Measurements from ENCODE around the gene HES4. TPM values are rescaled to one million over a fixed set of nuclear protein-coding genes. Genes with fewer than 3 reads are reported as not detected.
A peak's percentile ranks its signal among the peaks of the same experiment; 100 is the strongest.
"Not testable (repeated sequence)": the region's sequence is repeated elsewhere in the genome, so short reads cannot be mapped to it uniquely, and the experiment has no call there.

HES4 gene
- polyA plus RNA-seq, 1 experiment: 10.8 TPM

DNA sequence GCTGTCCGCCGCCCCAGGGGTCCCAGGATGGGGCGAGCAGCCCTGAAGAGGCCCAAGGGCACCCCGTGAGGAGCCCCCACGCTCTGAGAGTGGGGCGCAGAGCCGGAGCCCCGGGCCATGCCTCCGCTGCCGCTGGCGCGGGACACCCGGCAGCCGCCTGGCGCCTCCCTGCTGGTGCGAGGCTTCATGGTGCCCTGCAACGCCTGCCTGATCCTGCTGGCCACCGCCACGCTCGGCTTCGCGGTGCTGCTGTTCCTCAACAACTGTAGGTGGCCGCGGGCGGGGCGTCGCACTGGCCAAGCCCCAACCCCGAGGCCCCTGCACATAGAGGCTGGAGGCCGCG is 34.5 kb upstream of the HES4 start:
- no peak for TF ChIP-seq CTCF (IDR thresholded peaks at IDR 0.05; ENCODE audit: insufficient read depth, low read depth, low read length)
- DNase-seq (ENCODE audit: low read depth): no peak
- POLR2A ChIA-PET: no interaction called here
- CTCF ChIA-PET: interaction anchor here (1.4 to 3.5 kb wide), 2 partner anchors 28 to 50 kb away, joined by 5 to 17 read pairs; no protein-coding TSS in a partner anchor
- Histone ChIP-seq H3K36me3 (ENCODE audit: control insufficient read depth, insufficient read depth, low read length) (peaks cover 13% of the 10 kb centered on the region), H3K27me3 (ENCODE audit: control insufficient read depth, insufficient read depth, low read length) (no peaks in the 10 kb centered on the region), H3K4me3 (ENCODE audit: low read depth, low read length) (no peak overlapping the region)

- ChIA-PET POLR2A (no interaction called here), CTCF (interaction anchor here (1.0 to 3.5 kb wide), 5 partner anchors 11 to 49 kb away, joined by 3 to 20 read pairs (median 5); no protein-coding TSS in a partner anchor)
- Histone ChIP-seq H3K36me3 (ENCODE audit: control insufficient read depth, insufficient read depth, low read length) (peaks cover 13% of the 10 kb centered on the region), H3K4me3 (ENCODE audit: low read depth, low read length) (no peak overlapping the region; the same call in 1 of the 2 replicates), H3K27me3 (ENCODE audit: control insufficient read depth, insufficient read depth, low read length) (no peaks in the 10 kb centered on the region)
- DNase-seq (ENCODE audit: low read depth): no peak
- TF ChIP-seq CTCF (IDR thresholded peaks at IDR 0.05; ENCODE audit: insufficient read depth, low read depth, low read length): no peak
These were observed 34.0 kb upstream of the HES4 start for GRCh38 chr1:1033731-1034438.

DNA sequence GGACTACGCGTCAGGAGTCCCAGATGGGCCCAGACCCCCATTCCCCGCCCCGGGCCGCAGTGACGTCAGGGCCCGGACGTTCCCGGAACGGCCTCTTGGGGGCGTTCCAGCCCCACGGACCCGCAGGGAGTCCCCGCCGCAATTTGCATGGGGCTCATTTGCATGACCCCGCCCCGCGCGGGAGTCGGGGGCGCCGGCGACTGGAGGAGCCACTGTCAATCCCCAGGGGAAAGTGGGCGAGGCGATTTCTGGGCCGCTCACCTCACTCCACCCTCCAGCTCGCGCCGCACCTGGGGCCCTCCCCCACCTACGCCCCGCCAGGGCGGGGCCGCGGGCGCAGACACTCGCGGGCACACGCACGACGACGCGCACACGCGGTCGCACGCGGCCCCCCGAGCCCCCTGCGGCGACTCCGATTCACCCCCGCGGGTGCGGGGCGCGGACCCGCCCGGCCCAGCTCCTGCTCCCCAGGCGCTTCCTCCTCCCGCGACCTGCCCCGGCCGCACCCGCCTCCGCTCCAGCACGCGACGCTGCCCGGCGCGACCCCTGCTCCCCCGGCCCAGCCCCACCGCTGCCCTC is 33.2 kb upstream of the HES4 start:
- CTCF ChIA-PET: interaction anchor here (1.0 to 3.5 kb wide), 4 partner anchors 10 to 36 kb away, joined by 3 to 20 read pairs (median 10); no protein-coding TSS in a partner anchor
- peak overlapping the region; percentile 30 for H3K4me3 ChIP-seq (ENCODE audit: low read depth, low read length)
- POLR2A ChIA-PET: no interaction called here
- peaks cover 13% of the 10 kb centered on the region for H3K36me3 ChIP-seq (ENCODE audit: control insufficient read depth, insufficient read depth, low read length)
- peak; percentile 81 for TF ChIP-seq CTCF (IDR thresholded peaks at IDR 0.05; ENCODE audit: insufficient read depth, low read depth, low read length)
- no peaks in the 10 kb centered on the region for H3K27me3 ChIP-seq (ENCODE audit: control insufficient read depth, insufficient read depth, low read length)
- no peak for DNase-seq (ENCODE audit: low read depth)

DNA sequence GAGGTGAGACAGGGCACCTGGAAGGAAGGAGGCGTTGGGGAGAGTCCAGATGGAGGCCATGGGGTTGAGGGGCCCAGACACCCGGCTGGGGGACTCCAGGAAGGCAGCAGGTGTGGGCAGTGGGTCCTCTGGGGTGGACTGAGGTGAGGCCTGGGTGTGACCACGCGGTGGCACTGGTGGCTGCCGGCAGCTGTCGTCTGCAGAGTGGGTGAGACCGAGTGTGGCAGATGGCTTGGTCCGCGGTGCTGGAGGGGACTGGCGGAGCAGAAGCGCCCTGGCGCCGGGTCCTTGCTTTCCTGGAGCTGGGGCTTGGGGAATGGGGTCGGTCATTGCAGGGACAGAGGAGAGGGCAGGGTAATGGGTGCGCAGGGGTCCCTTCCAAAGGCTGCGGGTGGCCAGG is 32.5 kb upstream of the HES4 start:
- CTCF ChIA-PET: interaction anchor here (0.7 to 3.5 kb wide), 8 partner anchors 8 to 47 kb away, joined by 3 to 20 read pairs (median 6); no protein-coding TSS in a partner anchor
- Histone ChIP-seq H3K27me3 (ENCODE audit: control insufficient read depth, insufficient read depth, low read length) (no peaks in the 10 kb centered on the region), H3K36me3 (ENCODE audit: control insufficient read depth, insufficient read depth, low read length) (peaks cover 12% of the 10 kb centered on the region), H3K4me3 (ENCODE audit: low read depth, low read length) (no peak overlapping the region)
- TF ChIP-seq CTCF (IDR thresholded peaks at IDR 0.05; ENCODE audit: insufficient read depth, low read depth, low read length): no peak
- POLR2A ChIA-PET: no interaction called here
- DNase-seq (ENCODE audit: low read depth): no peak

DNA sequence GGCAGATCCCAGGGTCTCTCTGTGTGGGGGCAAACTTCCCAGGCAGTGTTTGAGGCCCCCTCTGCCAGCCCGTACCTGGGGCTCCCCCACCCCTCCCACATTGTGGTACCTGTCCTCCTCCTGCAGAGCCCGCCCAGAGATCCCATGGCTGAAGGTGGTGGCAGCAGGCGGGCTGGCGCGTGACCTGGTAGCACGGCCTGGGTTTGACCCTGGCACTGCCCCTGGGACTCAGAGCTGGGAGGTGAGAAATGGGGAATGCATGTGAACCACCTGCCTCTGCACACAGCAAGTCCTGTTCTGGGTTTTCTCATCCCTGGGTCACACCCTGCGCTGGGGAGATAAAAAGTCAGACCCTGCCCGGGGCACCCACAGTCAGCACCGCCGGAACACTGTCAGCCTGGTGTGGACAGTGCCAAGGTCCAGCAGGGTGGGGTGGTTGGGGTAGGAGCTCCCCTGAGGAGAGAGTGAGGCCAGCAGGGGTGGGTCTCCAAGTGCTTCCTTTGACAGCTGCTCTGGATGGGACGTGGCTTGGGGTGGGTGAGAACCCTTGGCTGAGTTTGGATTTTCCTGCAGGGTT is 31.9 kb upstream of the HES4 start:
- TF ChIP-seq CTCF (IDR thresholded peaks at IDR 0.05; ENCODE audit: insufficient read depth, low read depth, low read length): no peak
- CTCF ChIA-PET: interaction anchor here (0.7 to 3.5 kb wide), 7 partner anchors 9 to 47 kb away, joined by 3 to 20 read pairs (median 7); no protein-coding TSS in a partner anchor
- no peaks in the 10 kb centered on the region for H3K27me3 ChIP-seq (ENCODE audit: control insufficient read depth, insufficient read depth, low read length)
- peaks cover 8% of the 10 kb centered on the region for H3K36me3 ChIP-seq (ENCODE audit: control insufficient read depth, insufficient read depth, low read length)
- no peak overlapping the region for H3K4me3 ChIP-seq (ENCODE audit: low read depth, low read length)
- DNase-seq (ENCODE audit: low read depth): no peak
- POLR2A ChIA-PET: no interaction called here

DNA sequence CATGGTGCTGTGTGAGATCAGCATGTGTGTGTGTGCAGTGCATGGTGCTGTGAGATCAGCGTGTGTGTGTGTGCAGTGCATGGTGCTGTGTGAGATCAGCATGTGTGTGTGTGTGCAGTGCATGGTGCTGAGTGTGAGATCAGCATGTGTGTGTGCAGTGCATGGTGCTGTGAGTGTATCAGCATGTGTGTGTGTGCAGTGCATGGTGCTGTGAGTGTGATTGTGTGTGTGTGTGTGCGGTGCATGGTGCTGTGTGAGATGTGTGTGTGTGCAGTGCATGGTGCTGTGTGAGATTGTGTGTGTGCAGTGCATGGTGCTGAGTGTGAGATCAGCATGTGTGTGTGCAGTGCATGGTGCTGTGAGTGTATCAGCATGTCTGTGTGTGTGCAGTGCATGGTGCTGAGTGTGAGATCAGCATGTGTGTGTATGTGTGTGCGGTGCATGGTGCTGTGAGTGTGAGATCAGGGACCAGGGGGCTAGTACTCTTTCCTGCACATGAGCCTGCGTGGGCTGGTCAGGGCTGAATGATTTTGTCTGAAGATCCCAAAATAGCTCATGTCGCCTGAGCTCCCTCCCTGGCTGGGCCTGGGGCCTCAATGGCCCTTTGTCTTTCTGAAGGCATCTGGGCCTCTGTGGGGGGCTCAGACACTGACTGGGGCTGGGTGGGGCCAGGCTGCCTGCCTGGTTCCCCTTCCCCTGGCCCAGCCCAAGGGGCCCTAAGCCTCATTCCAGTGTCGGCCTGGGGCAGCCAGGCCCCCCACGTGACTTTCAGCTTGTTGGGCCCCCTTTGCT is 31.2 kb upstream of the HES4 start:
- CTCF ChIA-PET: interaction anchor here (1.5 to 3.5 kb wide), 5 partner anchors 8 to 46 kb away, joined by 6 to 20 read pairs (median 9); no protein-coding TSS in a partner anchor
- DNase-seq (ENCODE audit: low read depth); H3K4me3 ChIP-seq (ENCODE audit: low read depth, low read length); H3K27me3 ChIP-seq (ENCODE audit: control insufficient read depth, insufficient read depth, low read length); H3K36me3 ChIP-seq (ENCODE audit: control insufficient read depth, insufficient read depth, low read length); POLR2A ChIA-PET: not testable (repeated sequence)

Measured in BJ (cell line).